Fibroblast of lung (primary cell): ENCODE measurements around the gene PDE3A. TPM values are rescaled to one million over a fixed set of nuclear protein-coding genes. Genes with fewer than 3 reads are reported as not detected.
A peak's percentile ranks its signal among the peaks of the same experiment; 100 is the strongest.

Experiments used
- DNase-seq, 2 donors: peaks; one replicate each; pipeline versions ENCODE4 v3.0.0 to v3.0.0-alpha.2; 2010; ENCODE audit warnings: low read depth in 2 of 2
- H2AFZ ChIP-seq: 2 replicates; pipeline ENCODE4 v1.5.1; 2012; ENCODE audit warnings: low read length, control low read depth, inconsistent platforms
- H3K27ac ChIP-seq: 2 replicates; pipeline ENCODE4 v1.5.1; 2011; ENCODE audit warnings: low read length, control low read depth; ENCODE audit not compliant: insufficient read depth
- H3K27me3 ChIP-seq: 2 replicates; pipeline ENCODE4 v1.5.1; 2011; ENCODE audit warnings: mild to moderate bottlenecking, low read length; ENCODE audit not compliant: control insufficient read depth, insufficient read depth
- H3K36me3 ChIP-seq: 2 replicates; pipeline ENCODE4 v1.5.1; 2011; ENCODE audit warnings: low read length; ENCODE audit not compliant: control insufficient read depth, insufficient read depth
- H3K4me1 ChIP-seq: 2 replicates; pipeline ENCODE4 v1.5.1; 2011; ENCODE audit warnings: low read length; ENCODE audit not compliant: control insufficient read depth, insufficient read depth; ENCODE audit errors: extremely low read depth
- H3K4me2 ChIP-seq: 2 replicates; pipeline ENCODE4 v1.5.1; 2011; ENCODE audit warnings: low read length, control low read depth; ENCODE audit not compliant: insufficient read depth; ENCODE audit errors: extremely low read depth
- H3K4me3 ChIP-seq, 4 experiments: fragments of 200-600 bp in 1 of 4; sonication (generic) in 1 of 4; replicated peaks in 1 of 4; 2 replicates each; pipeline ENCODE4 v1.5.1; 2011 to 2016; ENCODE audit warnings: low read length in 4 of 4, low read depth in 3 of 4, mild to moderate bottlenecking in 3 of 4, control low read depth in 2 of 4, inconsistent platforms in 1 of 4, mixed read lengths in 1 of 4; ENCODE audit not compliant: insufficient read depth in 1 of 4; ENCODE audit errors: control extremely low read depth in 1 of 4
- H3K79me2 ChIP-seq: 2 replicates; pipeline ENCODE4 v1.5.1; 2012; ENCODE audit warnings: mild to moderate bottlenecking, low read length, inconsistent platforms; ENCODE audit not compliant: control insufficient read depth, insufficient read depth
- H3K9ac ChIP-seq: 2 replicates; pipeline ENCODE4 v1.5.1; 2011; ENCODE audit warnings: mild to moderate bottlenecking, low read length, control low read depth; ENCODE audit not compliant: insufficient read depth
- H3K9me3 ChIP-seq: 2 replicates; pipeline ENCODE4 v1.5.1; 2012; ENCODE audit warnings: low read depth, low read length; ENCODE audit not compliant: control insufficient read depth, insufficient read depth
- H4K20me1 ChIP-seq: 2 replicates; pipeline ENCODE4 v1.5.1; 2011; ENCODE audit warnings: low read length; ENCODE audit not compliant: control insufficient read depth, insufficient read depth; ENCODE audit errors: extremely low read depth
- CTCF ChIP-seq, 2 donors: IDR thresholded peaks in 1 of 2; conservative IDR thresholded peaks in 1 of 2; 1 replicate in 1 of 2; 2 replicates in 1 of 2; pipeline ENCODE4 v1.5.1; 2011 to 2012; ENCODE audit warnings: low read length in 2 of 2, control low read depth in 1 of 2, inconsistent platforms in 1 of 2, low read depth in 1 of 2, mild to moderate bottlenecking in 1 of 2
- EZH2 ChIP-seq: IDR thresholded peaks from 2 replicates; pipeline ENCODE4 v1.5.1; 2012; ENCODE audit warnings: low read length, control low read depth, mild to moderate bottlenecking; ENCODE audit errors: missing control alignments
- polyA plus RNA-seq, 2 donors: library from polyadenylated mRNA; depleted of rRNA in 1 of 2; stranded (reverse) in 1 of 2; unstranded in 1 of 2; fragments of >200 nt; gene quantifications; 2 replicates each; pipeline ENCODE4 v1.2.1, GENCODE V29; 2011 to 2012; ENCODE audit warnings: missing spikeins in 1 of 2
- total RNA-seq: library from RNA; depleted of rRNA; stranded (reverse); fragments of >200 nt; gene quantifications from 2 replicates; pipeline ENCODE4 v1.2.1, GENCODE V29; 2014

Gene PDE3A
- total and polyA plus RNA-seq, 2 donors (not counting 1 experiment from before 2014, with no cell fraction given): 0.17 to 2.7 TPM

DNA sequence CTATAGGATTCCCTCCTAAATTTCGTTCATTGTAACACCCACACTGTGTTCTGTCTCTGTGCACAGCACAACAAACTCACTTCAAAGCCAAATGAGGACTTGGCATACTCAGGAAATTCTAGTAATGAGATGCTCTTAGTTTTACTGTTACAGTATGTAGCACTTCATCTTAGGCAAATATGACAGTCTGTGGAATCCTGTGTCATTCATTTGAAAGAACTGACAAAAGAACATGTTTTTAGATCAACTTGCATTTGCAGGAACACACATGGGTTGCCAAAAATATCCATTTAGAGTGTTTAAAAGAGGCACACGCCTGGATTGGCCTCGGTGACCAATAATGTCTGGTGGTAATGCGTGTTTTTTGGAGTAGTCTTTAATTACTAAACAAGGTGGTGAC is 56.5 kb downstream of the PDE3A start:
- Histone ChIP-seq H3K4me2 (no peak overlapping the region), H3K36me3 (no peaks in the 10 kb centered on the region), H4K20me1 (no peaks in the 10 kb centered on the region), H3K4me3 (no peak overlapping the region), H3K79me2 (no peaks in the 10 kb centered on the region), H3K27me3 (no peaks in the 10 kb centered on the region), H2AFZ (no peak overlapping the region), H3K9me3 (no peaks in the 10 kb centered on the region), H3K9ac (no peak overlapping the region), H3K27ac (no peak overlapping the region), H3K4me1 (no peaks in the 10 kb centered on the region)
- no peak for DNase-seq
- no peak for TF ChIP-seq CTCF (conservative IDR thresholded peaks at IDR 0.05 in 1 of 2, IDR thresholded peaks at IDR 0.05 in 1 of 2; ENCODE audit: low read depth in 1 of 2, low read length in 2 of 2)
- TF ChIP-seq EZH2: no peak

DNA sequence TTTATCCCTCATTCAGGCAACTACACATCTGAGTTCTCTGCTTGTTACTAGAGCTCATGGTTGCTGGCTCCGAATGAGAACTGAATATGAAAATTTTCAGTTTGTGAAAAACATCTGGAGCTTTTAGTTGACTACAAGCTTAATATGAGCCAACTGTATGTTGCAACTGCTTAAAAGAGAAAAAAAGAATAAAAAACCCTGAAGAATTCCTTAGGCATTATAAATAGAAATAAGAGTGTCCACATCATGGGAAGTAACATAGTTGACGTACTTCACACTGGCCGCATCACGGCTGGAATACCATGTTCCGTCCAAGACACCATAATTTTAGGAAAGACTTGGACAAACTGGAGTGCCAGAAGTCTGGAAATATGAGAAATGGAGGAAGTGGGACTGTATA is 57.9 kb downstream of the PDE3A start:
- H3K9ac ChIP-seq: no peak overlapping the region
- no peak overlapping the region for H3K4me3 ChIP-seq
- no peak overlapping the region for H3K4me2 ChIP-seq
- no peaks in the 10 kb centered on the region for H3K27me3 ChIP-seq
- no peaks in the 10 kb centered on the region for H4K20me1 ChIP-seq
- H3K27ac ChIP-seq: no peak overlapping the region
- H3K79me2 ChIP-seq: no peaks in the 10 kb centered on the region
- no peak overlapping the region for H2AFZ ChIP-seq
- TF ChIP-seq EZH2 (no peak), CTCF (conservative IDR thresholded peaks at IDR 0.05 in 1 of 2, IDR thresholded peaks at IDR 0.05 in 1 of 2; ENCODE audit: low read depth in 1 of 2, low read length in 2 of 2) (no peak)
- DNase-seq: peak in 1 of 2 donors; percentile 79
- no peaks in the 10 kb centered on the region for H3K4me1 ChIP-seq
- H3K36me3 ChIP-seq: no peaks in the 10 kb centered on the region
- H3K9me3 ChIP-seq: no peaks in the 10 kb centered on the region

DNA sequence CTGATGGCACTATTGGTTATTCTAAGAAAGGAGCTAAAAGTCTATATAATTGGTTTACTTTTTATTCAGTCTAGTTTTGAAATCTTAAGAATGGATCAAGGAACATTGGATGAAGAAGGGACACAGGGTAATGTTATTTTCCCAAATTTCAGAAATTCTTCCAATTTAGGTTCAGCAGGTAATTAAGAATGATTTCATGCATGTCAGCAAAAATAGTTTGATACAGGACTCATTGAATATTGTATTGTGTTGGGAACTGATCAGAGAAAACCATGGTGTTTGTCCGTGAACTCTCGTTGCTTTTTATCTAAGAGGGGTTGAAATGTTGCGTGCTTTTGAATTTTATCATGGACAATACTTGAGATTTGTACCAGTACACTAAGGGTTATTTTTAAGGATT is 58.6 kb downstream of the PDE3A start:
- DNase-seq: no peak
- H3K27ac ChIP-seq: no peak overlapping the region
- H3K9me3 ChIP-seq: no peaks in the 10 kb centered on the region

More for the DNA sequence above, 58.6 kb downstream of the PDE3A start:
- H3K4me2 ChIP-seq: no peak overlapping the region
- H3K36me3 ChIP-seq: no peaks in the 10 kb centered on the region
- no peak overlapping the region for H2AFZ ChIP-seq
- H4K20me1 ChIP-seq: no peaks in the 10 kb centered on the region
- no peak overlapping the region for H3K9ac ChIP-seq
- H3K4me3 ChIP-seq: no peak overlapping the region
- no peak for TF ChIP-seq CTCF (conservative IDR thresholded peaks at IDR 0.05 in 1 of 2, IDR thresholded peaks at IDR 0.05 in 1 of 2; ENCODE audit: low read depth in 1 of 2, low read length in 2 of 2)
- TF ChIP-seq EZH2: no peak
- no peaks in the 10 kb centered on the region for H3K27me3 ChIP-seq
- H3K4me1 ChIP-seq: no peaks in the 10 kb centered on the region
- no peaks in the 10 kb centered on the region for H3K79me2 ChIP-seq
